ENCODE results near the gene WNT6.
A peak's percentile ranks its signal among the peaks of the same experiment; 100 is the strongest.

WNT6 gene

GRCh38 chr2:218859556-218859987 is at the start of gene WNT6:
Gene WNT6 (plus strand): TSS chr2:218859805. CDS start chr2:218860038, 233 bp downstream.
- no peak for TF ChIP-seq CTCF (conservative IDR thresholded peaks at IDR 0.05; ENCODE audit: low read depth, low read length)
- no peak for DNase-seq (ENCODE audit: low read depth)
- no peak within 1 kb of the TSS for H3K4me3 ChIP-seq (ENCODE audit: low read depth, low read length)

GRCh38 chr2:218810256-218810655 is 49.3 kb upstream of the WNT6 start:
- no peak for DNase-seq (ENCODE audit: low read depth)
- TF ChIP-seq CTCF (conservative IDR thresholded peaks at IDR 0.05; ENCODE audit: low read depth, low read length): no peak
- H3K4me3 ChIP-seq (ENCODE audit: low read depth, low read length): no peak overlapping the region

- no peak overlapping the region for H3K4me3 ChIP-seq (ENCODE audit: low read depth, low read length)
- peak; percentile 55 for DNase-seq (ENCODE audit: low read depth)
- TF ChIP-seq CTCF (conservative IDR thresholded peaks at IDR 0.05; ENCODE audit: low read depth, low read length): no peak
Measured at GRCh38 chr2:218811382-218811781, 48.2 kb upstream of the WNT6 start.

- H3K4me3 ChIP-seq (ENCODE audit: low read depth, low read length): no peak overlapping the region
- no peak for DNase-seq (ENCODE audit: low read depth)
- TF ChIP-seq CTCF (conservative IDR thresholded peaks at IDR 0.05; ENCODE audit: low read depth, low read length): no peak
Measured at GRCh38 chr2:218812096-218812815, 47.3 kb upstream of the WNT6 start.

GRCh38 chr2:218812861-218813260 is 46.7 kb upstream of the WNT6 start:
- no peak overlapping the region for H3K4me3 ChIP-seq (ENCODE audit: low read depth, low read length)
- no peak for DNase-seq (ENCODE audit: low read depth)
- TF ChIP-seq CTCF (conservative IDR thresholded peaks at IDR 0.05; ENCODE audit: low read depth, low read length): no peak

- TF ChIP-seq CTCF (conservative IDR thresholded peaks at IDR 0.05; ENCODE audit: low read depth, low read length): no peak
- H3K4me3 ChIP-seq (ENCODE audit: low read depth, low read length): no peak overlapping the region
Measured at GRCh38 chr2:218813771-218814460, 45.7 kb upstream of the WNT6 start.

More at GRCh38 chr2:218813771-218814460, 45.7 kb upstream of the WNT6 start:
- no peak for DNase-seq (ENCODE audit: low read depth)

Data from choroid plexus epithelial cell (primary cell).